ENCODE data around the gene UNC45A. TPM values are rescaled to one million over a fixed set of nuclear protein-coding genes. Genes with fewer than 3 reads are reported as not detected.
"Not testable (repeated sequence)": the region's sequence is repeated elsewhere in the genome, so short reads cannot be mapped to it uniquely, and the experiment has no call there.

The UNC45A gene
- total RNA-seq, 1 experiment from 2014 or later, result 75.5 TPM

- Histone ChIP-seq H3K36me3 (peaks cover 28% of the 10 kb centered on the region), H3K4me3 (no peak overlapping the region), H3K4me1 (replicated peaks) (no peaks in the 10 kb centered on the region), H3K9me3 (replicated peaks) (no peaks in the 10 kb centered on the region), H3K27ac (no peak overlapping the region), H3K27me3 (replicated peaks) (no peaks in the 10 kb centered on the region)
- DNase-seq (ENCODE audit: low read depth in 1 of 2, low spot score in 2 of 2), result no peak
Measured at GRCh38 chr15:90918034-90918788, 16.9 kb upstream of the UNC45A start.

GRCh38 chr15:90918835-90919234, 16.2 kb upstream of the UNC45A start:
- H3K27me3 ChIP-seq (replicated peaks), result no peaks in the 10 kb centered on the region
- H3K27ac ChIP-seq, result no peak overlapping the region
- H3K9me3 ChIP-seq (replicated peaks), result no peaks in the 10 kb centered on the region
- H3K4me3 ChIP-seq, result no peak overlapping the region
- H3K36me3 ChIP-seq, result peaks cover 23% of the 10 kb centered on the region
- DNase-seq (ENCODE audit: low read depth in 1 of 2, low spot score in 2 of 2), result no peak
- no peaks in the 10 kb centered on the region for H3K4me1 ChIP-seq (replicated peaks)

- no peak for DNase-seq (ENCODE audit: low read depth in 1 of 2, low spot score in 2 of 2)
- Histone ChIP-seq H3K36me3 (peaks cover 16% of the 10 kb centered on the region), H3K9me3 (replicated peaks) (no peaks in the 10 kb centered on the region), H3K27ac (no peak overlapping the region), H3K4me3 (no peak overlapping the region), H3K4me1 (replicated peaks) (no peaks in the 10 kb centered on the region), H3K27me3 (replicated peaks) (no peaks in the 10 kb centered on the region)
Measured at GRCh38 chr15:90921887-90922286, 13.2 kb upstream of the UNC45A start.

- not testable (repeated sequence) for H3K9me3 ChIP-seq (replicated peaks); H3K27ac ChIP-seq; H3K4me1 ChIP-seq (replicated peaks); DNase-seq (ENCODE audit: low read depth in 1 of 2, low spot score in 2 of 2); H3K4me3 ChIP-seq; H3K27me3 ChIP-seq (replicated peaks)
- H3K36me3 ChIP-seq, result peaks cover 16% of the 10 kb centered on the region
Measured at GRCh38 chr15:90922712-90923322, 12.3 kb upstream of the UNC45A start.

- no peaks in the 10 kb centered on the region for H3K27me3 ChIP-seq (replicated peaks)
- H3K4me1 ChIP-seq (replicated peaks), result no peaks in the 10 kb centered on the region
- H3K9me3 ChIP-seq (replicated peaks), result no peaks in the 10 kb centered on the region
- peaks cover 8% of the 10 kb centered on the region for H3K36me3 ChIP-seq
- H3K27ac ChIP-seq, result no peak overlapping the region
- no peak overlapping the region for H3K4me3 ChIP-seq
- DNase-seq (ENCODE audit: low read depth in 1 of 2, low spot score in 2 of 2), result no peak
Measured at GRCh38 chr15:90924375-90924774, 10.7 kb upstream of the UNC45A start.

GRCh38 chr15:90926766-90927165, 8.3 kb upstream of the UNC45A start:
- DNase-seq (ENCODE audit: low read depth in 1 of 2, low spot score in 2 of 2); H3K9me3 ChIP-seq (replicated peaks); H3K4me1 ChIP-seq (replicated peaks); H3K4me3 ChIP-seq; H3K27ac ChIP-seq; H3K27me3 ChIP-seq (replicated peaks); H3K36me3 ChIP-seq: not testable (repeated sequence)

GRCh38 chr15:90928106-90928505, 7.0 kb upstream of the UNC45A start:
- not testable (repeated sequence) for H3K27me3 ChIP-seq (replicated peaks); DNase-seq (ENCODE audit: low read depth in 1 of 2, low spot score in 2 of 2); H3K4me3 ChIP-seq; H3K36me3 ChIP-seq; H3K27ac ChIP-seq; H3K9me3 ChIP-seq (replicated peaks)
- H3K4me1 ChIP-seq (replicated peaks), result peaks cover 15% of the 10 kb centered on the region

- H3K4me3 ChIP-seq, result peak overlapping the region; percentile 47
- no peak for DNase-seq (ENCODE audit: low read depth in 1 of 2, low spot score in 2 of 2)
- no peaks in the 10 kb centered on the region for H3K36me3 ChIP-seq
- H3K9me3 ChIP-seq (replicated peaks), result no peaks in the 10 kb centered on the region
- no peaks in the 10 kb centered on the region for H3K27me3 ChIP-seq (replicated peaks)
- peaks cover 20% of the 10 kb centered on the region for H3K4me1 ChIP-seq (replicated peaks)
- peak overlapping the region; percentile 80 for H3K27ac ChIP-seq
Measured at GRCh38 chr15:90929246-90930019, 5.7 kb upstream of the UNC45A start.

GRCh38 chr15:90930861-90931574, 4.1 kb upstream of the UNC45A start:
- no peak overlapping the region for H3K4me3 ChIP-seq
- H3K27ac ChIP-seq, result no peak overlapping the region

GRCh38 chr15:90931575-90931827, 3.6 kb upstream of the UNC45A start:
- H3K27ac ChIP-seq, result no peak overlapping the region
- H3K4me1 ChIP-seq (replicated peaks), result peaks cover 34% of the 10 kb centered on the region
- H3K27me3 ChIP-seq (replicated peaks), result no peaks in the 10 kb centered on the region
- H3K36me3 ChIP-seq, result peaks cover 5% of the 10 kb centered on the region
- no peak for DNase-seq (ENCODE audit: low read depth in 1 of 2, low spot score in 2 of 2)
- no peaks in the 10 kb centered on the region for H3K9me3 ChIP-seq (replicated peaks)
- peak overlapping the region; percentile 59; the same call in 1 of the 2 replicates for H3K4me3 ChIP-seq

More at GRCh38 chr15:90930861-90931574, 4.1 kb upstream of the UNC45A start:
- DNase-seq (ENCODE audit: low read depth in 1 of 2, low spot score in 2 of 2), result no peak
- Histone ChIP-seq H3K36me3 (no peaks in the 10 kb centered on the region; the same call in none of the 2 replicates), H3K9me3 (replicated peaks) (no peaks in the 10 kb centered on the region), H3K27me3 (replicated peaks) (no peaks in the 10 kb centered on the region), H3K4me1 (replicated peaks) (peaks cover 30% of the 10 kb centered on the region)

GRCh38 chr15:90931828-90932659, 3.0 kb upstream of the UNC45A start, which contains the start of gene HDDC3:
HDDC3 (minus strand) TSS chr15:90932549; CDS start chr15:90932540, 9 bp downstream.
- Histone ChIP-seq H3K27ac (no peak within 1 kb of the TSS), H3K9me3 (replicated peaks) (no peaks in the 10 kb centered on the region), H3K4me3 (peak within 1 kb of the TSS; percentile 59), H3K36me3 (peaks cover 10% of the 10 kb centered on the region), H3K4me1 (replicated peaks) (peaks cover 38% of the 10 kb centered on the region), H3K27me3 (replicated peaks) (no peaks in the 10 kb centered on the region)
- peak; percentile 74 to 89 for DNase-seq (ENCODE audit: low read depth in 1 of 2, low spot score in 2 of 2)

GRCh38 chr15:90932660-90932991, 2.5 kb upstream of the UNC45A start:
- peaks cover 14% of the 10 kb centered on the region for H3K36me3 ChIP-seq
- peaks cover 38% of the 10 kb centered on the region for H3K4me1 ChIP-seq (replicated peaks)
- peak overlapping the region; percentile 59 for H3K4me3 ChIP-seq
- H3K27ac ChIP-seq, result no peak overlapping the region
- DNase-seq (ENCODE audit: low read depth in 1 of 2, low spot score in 2 of 2), result no peak
- no peaks in the 10 kb centered on the region for H3K9me3 ChIP-seq (replicated peaks)
- H3K27me3 ChIP-seq (replicated peaks), result no peaks in the 10 kb centered on the region

GRCh38 chr15:90933301-90933700, 1.8 kb upstream of the UNC45A start:
- H3K27me3 ChIP-seq (replicated peaks), result no peaks in the 10 kb centered on the region
- H3K4me3 ChIP-seq, result no peak overlapping the region
- H3K27ac ChIP-seq, result no peak overlapping the region
- no peaks in the 10 kb centered on the region for H3K9me3 ChIP-seq (replicated peaks)
- H3K36me3 ChIP-seq, result peaks cover 19% of the 10 kb centered on the region
- DNase-seq (ENCODE audit: low read depth in 1 of 2, low spot score in 2 of 2), result no peak
- H3K4me1 ChIP-seq (replicated peaks), result peaks cover 38% of the 10 kb centered on the region

All from SJSA1 (cell line).